GM18519 (cell line): Measurements from ENCODE around the gene TMEM236.
"Not testable (repeated sequence)": the region's sequence is repeated elsewhere in the genome, so short reads cannot be mapped to it uniquely, and the experiment has no call there.

ENCODE experiments used
- ATAC-seq: cut with Tn5 transposase; IDR thresholded peaks from one replicate; pipeline ENCODE4 v1.9.1; 2021; ENCODE audit warnings: mild to moderate bottlenecking, moderate library complexity; ENCODE audit not compliant: unreplicated experiment, low FRiP score

Gene TMEM236, protein sequence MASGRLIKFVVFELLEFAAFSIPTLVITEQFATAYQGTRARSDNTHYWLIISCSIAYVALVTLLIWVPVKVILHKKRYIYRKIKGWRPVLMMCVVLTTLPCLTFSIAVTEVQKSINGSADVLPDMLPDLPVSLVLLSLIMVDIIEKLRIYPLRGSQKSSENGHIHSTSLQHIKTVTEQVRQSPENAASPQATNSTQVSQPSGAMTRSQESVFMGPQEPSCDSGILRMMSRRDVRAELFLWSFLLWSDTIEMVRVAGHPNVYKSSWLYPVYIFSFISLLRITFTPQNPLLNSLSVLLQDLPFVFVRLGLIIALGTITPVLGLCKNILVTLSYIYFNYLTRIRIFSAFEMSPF

DNA sequence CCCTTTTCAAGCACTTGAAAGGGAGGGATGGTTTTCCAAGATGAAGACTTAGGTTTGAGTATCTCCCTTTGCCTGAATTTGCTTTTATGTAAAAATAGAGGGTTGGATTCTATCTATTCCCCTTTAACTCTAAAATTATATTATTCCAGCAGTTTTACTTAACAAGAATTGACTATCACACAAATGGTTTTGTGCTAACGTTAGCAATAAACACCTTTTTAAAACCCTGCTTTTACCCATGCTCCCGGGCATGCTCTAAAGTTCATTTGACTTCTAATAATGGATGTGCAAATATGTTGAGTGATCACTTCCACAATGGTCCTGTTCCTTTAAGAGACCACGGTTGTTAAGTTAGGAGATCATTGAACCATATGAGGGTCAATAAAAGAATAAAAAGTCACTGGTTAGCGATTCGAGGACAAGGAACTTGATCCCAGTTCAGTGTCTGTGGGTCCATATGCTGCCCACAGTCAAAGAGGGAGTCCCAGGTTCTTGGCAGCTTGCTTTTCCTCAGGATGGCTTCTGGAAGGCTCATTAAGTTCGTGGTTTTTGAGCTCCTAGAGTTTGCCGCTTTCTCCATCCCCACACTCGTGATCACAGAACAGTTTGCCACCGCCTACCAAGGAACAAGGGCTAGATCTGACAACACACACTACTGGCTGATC, at the start of gene TMEM236:
Gene TMEM236, plus strand, starts transcription at position 421 of the 665 bp plus-strand sequence. Its CDS starts 95 bp downstream, at position 516.
- no peak for ATAC-seq

- no peak for ATAC-seq
Observed at GRCh38 chr10:17703706-17704105, 48.3 kb upstream of the TMEM236 start.

GRCh38 chr10:17708821-17709220, 43.2 kb upstream of the TMEM236 start:
- ATAC-seq = no peak

- ATAC-seq = no peak
Observed at GRCh38 chr10:17709492-17709891, 42.5 kb upstream of the TMEM236 start.

DNA sequence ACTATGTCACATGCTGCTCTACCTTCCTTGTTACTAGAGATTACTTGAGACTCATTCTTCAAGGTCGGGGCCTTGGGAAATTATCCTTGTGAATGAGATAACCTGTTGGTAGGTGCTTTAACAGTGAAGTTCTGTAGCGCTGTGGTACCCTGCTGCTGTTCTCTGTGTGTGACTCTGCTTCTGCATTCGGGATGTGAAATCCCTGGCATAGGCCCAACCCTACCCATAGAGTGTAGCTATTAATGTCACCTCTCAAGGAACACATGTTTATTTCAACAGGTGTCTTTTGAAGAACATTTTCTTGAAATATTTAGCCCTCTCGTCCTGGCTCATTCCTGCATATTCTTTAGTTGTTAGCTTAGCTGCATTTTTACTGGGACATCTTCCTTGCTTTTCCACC, 41.8 kb upstream of the TMEM236 start:
- no peak for ATAC-seq

GRCh38 chr10:17712053-17712452, 39.9 kb upstream of the TMEM236 start:
- ATAC-seq = no peak

GRCh38 chr10:17712717-17713471, 39.1 kb upstream of the TMEM236 start:
- ATAC-seq = no peak

DNA sequence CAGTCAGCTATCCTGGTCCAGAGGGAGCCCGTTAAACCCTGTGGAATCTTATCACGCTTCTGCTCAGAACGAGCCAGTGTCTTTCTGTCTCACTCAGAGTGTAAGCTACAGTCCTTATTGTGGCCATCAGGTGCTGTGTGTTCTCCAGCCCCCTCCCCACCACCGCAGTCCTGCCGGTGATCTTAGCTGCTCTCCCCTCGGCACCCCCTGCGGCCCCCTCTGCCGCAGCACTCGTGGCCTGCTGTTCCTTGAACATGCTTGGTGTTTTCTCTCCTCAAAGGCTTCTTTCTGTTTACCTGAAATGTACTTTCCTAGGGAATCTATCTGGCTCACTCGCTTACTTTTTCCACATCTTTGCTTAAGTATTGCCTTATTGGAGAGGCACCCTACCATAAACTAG, 38.2 kb upstream of the TMEM236 start:
- no peak for ATAC-seq

- ATAC-seq = no peak
Observed at GRCh38 chr10:17716161-17716560, 35.8 kb upstream of the TMEM236 start.

DNA sequence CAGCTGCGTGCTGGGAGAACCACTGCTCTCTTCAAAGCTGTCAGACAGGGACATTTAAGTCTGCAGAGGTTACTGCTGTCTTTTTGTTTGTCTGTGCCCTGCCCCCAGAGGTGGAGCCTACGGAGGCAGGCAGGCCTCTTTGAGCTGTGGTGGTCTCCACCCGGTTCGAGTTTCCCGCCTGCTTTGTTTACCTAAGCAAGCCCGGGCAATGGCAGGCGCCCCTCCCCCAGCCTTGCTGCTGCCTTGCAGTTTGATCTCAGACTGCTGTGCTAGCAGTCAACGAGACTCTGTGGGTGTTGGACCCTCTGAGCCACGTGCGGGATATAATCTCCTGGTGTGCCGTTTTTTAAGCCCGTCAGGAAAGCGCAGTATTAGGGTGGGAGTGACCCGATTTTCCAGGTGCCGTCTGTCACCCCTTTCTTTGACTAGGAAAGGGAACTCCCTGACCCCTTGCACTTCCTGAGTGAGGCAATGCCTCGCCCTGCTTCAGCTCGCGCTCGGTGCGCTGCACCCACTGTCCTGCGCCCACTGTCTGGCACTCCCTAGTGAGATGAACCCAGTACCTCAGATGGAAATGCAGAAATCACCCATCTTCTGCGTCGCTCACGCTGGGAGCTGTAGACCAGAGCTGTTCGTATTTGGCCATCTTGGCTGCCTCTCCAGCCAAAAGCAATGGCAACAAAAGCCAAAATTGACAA, 29.5 kb upstream of the TMEM236 start:
- not testable (repeated sequence) for ATAC-seq

- ATAC-seq = no peak
Observed at GRCh38 chr10:17725703-17726102, 26.3 kb upstream of the TMEM236 start.

DNA sequence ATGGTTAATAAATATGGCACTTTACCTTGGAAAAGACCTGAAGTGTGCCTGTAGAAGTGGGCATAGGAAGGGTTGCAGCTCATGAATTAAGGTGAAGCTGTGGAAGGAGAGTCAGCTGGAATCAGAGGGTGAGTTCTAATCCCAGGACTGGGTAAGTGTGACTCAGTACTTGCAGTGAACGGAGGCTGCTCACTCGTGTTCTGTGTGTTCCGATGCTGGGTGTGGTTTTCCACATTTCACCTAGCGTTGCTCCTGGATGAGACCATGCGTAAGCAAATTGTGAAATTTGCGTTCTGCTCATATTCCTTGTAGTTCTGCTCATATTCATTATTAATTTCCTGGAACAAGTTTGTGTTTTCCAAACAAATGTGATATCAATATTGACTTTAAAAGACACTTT, 22.4 kb upstream of the TMEM236 start:
- no peak for ATAC-seq

GRCh38 chr10:17730667-17731066, 21.3 kb upstream of the TMEM236 start:
- ATAC-seq = no peak

DNA sequence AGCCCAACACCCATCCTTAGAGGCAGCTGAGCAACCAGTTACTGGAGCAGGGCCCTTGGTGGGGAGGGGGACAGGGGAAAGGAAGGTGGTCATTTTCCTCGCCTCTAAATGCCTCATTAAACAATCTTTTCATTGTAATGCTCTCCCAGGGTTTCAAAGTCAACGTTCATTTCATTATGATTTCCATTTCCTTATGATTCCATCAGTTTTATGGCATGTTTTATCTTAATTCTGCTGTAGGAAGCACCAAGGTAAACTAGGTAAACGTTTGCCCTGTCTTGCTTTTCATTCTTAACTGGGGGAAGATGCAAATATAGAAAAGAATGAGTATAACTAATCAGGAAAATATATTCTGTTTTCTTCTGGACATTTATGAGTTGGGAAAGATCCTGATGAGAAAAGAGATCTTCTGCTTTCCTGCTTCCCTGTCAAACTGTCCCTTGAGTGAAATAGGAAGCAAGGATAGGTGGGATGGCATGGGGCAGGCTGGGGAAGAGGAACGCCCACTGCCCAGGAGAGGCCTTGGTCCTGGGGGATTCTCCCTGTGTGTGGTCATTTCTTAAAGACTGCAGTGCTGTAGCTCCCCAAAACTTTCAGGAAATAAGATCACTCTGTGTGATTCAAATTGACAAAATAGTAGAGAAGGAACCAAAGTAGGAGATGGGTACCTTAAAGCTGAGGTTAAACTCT, 20.5 kb upstream of the TMEM236 start:
- ATAC-seq = no peak

DNA sequence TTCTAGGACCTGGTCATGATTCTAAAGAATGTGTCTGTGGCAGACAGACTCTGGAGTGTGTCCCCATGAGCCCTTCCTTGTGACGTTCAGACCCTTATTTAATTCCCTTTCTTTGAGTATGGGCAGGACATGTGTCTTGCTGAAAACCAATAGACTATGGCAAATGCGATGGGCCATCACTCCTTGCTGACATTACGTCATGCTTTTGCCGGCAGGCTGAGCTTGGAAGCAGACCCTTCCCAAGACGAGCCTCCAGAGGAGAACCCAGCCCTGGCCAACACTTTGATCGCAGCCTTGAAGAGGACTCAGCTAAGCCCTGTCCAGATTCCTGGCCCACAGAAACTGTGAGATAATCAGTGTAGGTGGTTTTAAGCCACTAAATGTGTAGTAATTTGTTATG, 18.4 kb upstream of the TMEM236 start:
- no peak for ATAC-seq

DNA sequence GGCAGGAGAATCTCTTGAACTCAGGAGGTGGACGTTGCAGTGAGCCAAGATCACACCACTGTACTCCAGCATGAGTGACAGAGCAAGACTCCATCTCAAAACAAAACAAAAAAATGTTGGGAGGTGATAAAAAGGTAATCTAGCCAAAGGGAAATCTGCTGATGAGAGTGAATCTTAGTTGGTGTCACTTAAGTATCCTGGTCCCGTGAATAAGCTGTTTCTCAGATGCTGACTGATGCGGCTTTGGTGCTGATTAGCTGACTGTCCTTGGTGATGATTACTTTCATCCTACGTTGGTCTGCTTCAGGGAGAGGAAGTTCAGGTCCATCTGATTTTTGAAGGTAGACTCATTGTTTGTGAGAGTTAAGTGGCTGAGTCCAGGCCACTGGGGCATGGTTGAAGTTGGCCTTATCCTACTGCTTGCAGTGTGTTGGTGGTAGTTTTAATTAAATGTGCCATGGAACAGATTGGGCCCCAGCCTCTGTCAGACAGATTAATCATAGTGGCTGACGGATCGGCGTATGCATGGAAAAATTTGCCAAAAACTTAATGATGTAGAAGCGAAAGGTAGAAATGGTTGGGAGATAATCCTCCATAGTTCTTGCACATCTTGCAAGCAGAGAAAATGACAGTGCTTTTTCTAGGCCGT, 17.4 kb upstream of the TMEM236 start:
- no peak for ATAC-seq

DNA sequence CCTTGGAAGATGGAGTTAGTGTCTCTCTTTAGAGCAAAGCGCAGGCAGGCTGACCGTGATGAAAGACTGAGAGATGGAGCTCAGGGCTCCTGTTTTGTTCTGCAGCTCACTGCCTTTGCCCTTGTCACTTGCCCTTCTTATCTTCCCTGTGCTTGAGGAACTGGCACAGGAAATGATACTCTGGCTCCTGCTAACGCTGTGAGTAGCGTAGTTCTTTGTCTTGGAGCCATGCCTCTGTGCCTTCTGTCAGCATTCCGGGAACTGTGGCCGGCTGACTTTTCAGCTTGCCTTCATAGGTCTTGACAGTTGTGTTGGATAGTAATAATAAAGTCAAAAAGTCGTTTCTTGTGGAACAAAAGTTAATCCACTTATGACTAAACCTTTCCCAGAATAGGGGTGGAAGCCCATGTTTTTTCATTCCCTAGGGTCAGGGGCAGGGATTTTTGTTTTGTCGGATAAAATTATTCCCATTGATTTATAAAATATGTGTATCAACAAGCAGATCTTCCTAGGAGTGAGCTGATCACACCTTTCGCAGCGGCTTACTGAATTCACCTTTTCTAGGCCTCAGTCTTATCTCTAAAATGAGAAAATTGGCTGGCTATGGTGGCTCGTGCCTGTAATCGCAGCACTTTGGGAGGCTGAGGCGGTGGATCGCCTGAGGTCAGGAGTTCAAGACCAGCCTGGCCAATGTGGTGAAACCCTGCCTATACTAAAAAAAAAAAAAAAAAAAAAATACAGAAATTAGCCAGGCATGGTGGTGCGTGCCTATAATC, 16.6 kb upstream of the TMEM236 start:
- ATAC-seq = no peak

GRCh38 chr10:17736223-17736622, 15.8 kb upstream of the TMEM236 start:
- no peak for ATAC-seq
